Renal cortex interstitium (tissue), 11 donors: ENCODE data around the gene YY1. TPM values are rescaled to one million over a fixed set of nuclear protein-coding genes. Genes with fewer than 3 reads are reported as not detected.

Experiments
- DNase-seq, 11 donors: peaks; one replicate each; pipeline ENCODE4 v3.0.0-alpha.2; 2013; ENCODE audit warnings: low read depth in 9 of 11, low spot score in 4 of 11; ENCODE audit errors: extremely low read depth in 1 of 11
- polyA plus RNA-seq, 3 donors: library from polyadenylated mRNA; unstranded; fragments of 120-200 nt; gene quantifications; one replicate each; pipeline ENCODE4 v1.2.1, GENCODE V29; 2013; ENCODE audit not compliant: insufficient read length in 3 of 3

Gene YY1
- polyA plus RNA-seq, 3 donors: 127 to 160 (median 143) TPM

DNA sequence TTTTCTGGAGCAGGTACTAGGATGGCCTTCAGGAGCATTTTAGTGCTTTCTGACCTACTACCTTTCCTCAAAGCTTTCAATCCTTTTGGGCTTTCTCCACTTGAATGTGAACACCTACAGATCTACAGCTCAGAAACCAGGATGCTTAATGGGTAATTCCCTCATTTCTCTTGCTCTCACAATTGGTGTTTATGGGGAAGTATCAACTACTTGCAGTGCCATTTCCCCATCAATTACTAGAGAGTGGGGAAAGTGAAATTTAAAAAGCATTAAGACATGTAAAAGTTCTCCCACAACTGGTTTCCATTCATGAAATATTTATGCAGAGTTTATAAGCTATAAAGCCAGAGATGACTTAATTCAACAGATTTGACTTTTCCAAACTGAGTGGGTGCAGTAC is 2.1 kb upstream of the YY1 start:
- DNase-seq: no peak

DNA sequence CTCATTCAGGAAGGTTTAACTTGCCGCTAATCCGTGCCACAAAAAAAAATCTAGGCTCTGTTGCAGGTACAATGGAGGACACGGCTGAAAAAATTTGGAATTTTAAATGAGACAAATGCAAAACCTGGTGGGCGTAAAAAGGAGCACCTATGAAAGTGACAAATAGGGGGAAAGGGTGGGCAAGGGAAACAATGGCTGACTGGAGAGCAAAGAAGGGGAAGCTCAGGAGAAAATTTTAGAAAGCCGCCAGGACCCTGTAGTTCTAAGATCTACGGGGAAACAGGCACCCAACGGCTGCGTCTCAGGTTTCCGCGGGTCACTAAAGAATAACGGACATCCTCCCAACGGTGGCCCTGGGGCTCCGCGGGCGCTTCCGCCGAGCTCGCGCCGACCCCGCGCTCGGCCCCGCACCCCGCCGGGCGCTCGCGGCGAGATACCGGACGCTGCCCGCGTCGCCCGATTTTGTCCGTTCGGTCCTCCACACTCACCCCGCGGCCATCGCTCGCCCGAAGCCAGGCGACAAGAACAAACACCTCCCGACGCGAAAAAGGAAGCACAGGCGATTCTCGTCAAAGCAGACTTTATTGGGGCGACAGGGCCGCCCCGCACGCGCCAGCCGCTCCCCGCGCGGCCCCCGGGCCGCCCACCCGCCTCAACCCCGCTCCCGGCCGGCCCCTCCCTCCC is 1.1 kb upstream of the YY1 start:
- DNase-seq: peak in 1 of 11 donors; percentile 33

DNA sequence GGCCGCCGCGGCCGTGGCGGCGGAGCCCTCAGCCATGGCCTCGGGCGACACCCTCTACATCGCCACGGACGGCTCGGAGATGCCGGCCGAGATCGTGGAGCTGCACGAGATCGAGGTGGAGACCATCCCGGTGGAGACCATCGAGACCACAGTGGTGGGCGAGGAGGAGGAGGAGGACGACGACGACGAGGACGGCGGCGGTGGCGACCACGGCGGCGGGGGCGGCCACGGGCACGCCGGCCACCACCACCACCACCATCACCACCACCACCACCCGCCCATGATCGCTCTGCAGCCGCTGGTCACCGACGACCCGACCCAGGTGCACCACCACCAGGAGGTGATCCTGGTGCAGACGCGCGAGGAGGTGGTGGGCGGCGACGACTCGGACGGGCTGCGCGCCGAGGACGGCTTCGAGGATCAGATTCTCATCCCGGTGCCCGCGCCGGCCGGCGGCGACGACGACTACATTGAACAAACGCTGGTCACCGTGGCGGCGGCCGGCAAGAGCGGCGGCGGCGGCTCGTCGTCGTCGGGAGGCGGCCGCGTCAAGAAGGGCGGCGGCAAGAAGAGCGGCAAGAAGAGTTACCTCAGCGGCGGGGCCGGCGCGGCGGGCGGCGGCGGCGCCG is 381 bp downstream of the YY1 start:
- no peak for DNase-seq

DNA sequence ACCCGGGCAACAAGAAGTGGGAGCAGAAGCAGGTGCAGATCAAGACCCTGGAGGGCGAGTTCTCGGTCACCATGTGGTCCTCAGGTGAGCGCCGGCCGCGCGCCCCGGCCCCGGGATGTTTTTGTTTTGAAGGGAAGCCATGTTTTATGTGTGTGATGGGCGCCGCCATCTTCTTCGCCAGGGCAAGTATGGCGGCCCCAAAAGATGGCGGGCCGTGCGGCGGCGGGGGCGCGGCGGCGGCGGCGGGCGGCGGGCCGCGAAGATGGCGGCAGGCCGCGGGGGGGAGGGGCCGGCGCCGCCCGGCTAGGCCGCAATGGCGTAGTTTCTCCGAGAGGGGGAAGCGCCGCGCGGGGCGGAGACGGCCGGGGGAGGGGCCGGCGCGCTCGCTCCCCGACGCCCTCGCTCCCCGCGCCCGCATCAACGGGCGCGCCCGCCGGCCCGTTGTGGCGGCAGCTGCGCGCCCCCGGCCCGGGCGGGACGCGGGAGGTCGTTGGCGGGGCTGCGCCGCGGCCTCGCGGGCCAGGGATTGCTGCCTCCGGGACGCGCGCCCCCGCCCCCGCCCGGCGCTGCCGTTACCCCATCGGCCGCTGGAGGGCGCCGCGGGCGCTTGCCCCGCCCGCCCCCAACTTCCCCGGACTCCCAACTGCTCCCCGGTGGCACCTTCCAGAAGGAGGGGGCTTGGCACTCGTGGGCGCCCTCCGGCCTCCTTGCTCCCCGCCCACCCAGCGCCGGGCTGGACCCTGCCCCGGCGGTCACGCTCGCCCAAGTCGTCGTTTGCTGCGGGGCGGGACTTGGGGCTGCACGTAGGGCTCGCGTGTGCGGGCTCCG is 1.1 kb downstream of the YY1 start:
- DNase-seq: peak in 9 of 11 donors; percentile 55 to 85 (median 75)

- DNase-seq: no peak
Measured at GRCh38 chr14:100240668-100241032, 1.7 kb downstream of the YY1 start.

DNA sequence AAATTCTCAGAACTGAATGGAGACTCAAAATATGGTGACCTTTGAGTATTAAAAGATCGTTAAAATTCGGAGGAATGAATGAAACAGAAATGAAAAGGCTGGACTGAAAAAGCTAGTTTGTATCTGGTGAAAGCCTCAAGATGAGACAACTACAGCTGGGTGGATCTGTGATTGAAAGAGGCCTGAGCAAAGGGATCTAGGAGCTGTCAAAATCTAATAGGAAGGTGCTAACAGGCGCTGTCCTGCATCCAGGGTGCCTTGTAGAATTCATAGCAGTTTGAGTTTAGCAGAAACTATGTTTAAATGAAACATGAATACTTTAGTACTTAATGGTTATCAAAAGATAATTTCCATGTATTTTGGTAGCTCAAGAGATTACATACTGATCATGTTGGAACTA is 2.3 kb downstream of the YY1 start:
- no peak for DNase-seq

- DNase-seq: no peak
Measured at GRCh38 chr14:100243020-100243419, 4.1 kb downstream of the YY1 start.

DNA sequence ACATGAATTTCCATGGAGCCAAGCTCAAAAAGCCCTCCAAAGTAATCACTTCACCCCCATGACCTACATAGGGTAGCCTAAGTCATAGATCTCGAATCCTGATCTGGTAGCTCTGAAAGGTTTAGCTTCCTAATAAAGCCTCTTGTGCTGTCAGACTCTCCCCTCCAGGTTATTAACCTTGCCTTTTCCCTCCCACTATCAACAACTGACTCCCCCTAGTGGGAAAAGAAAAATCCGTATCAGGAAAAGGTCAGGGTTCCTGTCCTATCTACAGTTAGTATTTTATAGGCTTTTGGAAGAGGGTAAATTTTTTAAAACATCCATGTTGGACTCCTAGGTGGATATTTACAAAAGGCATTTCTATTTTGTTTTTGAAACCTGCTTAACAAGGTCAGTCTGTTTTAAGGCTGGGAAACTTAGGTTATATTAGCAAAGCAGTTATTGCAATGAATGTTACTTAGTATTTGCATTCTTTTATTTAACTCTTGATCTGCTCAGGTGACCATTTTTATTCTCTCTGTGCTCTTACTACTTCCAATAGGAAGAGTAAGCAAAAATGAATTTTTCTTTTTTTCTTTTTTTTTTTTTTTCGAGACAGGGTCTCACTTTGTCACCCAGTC is 8.0 kb downstream of the YY1 start:
- peak in 1 of 11 donors; percentile 34 for DNase-seq

DNA sequence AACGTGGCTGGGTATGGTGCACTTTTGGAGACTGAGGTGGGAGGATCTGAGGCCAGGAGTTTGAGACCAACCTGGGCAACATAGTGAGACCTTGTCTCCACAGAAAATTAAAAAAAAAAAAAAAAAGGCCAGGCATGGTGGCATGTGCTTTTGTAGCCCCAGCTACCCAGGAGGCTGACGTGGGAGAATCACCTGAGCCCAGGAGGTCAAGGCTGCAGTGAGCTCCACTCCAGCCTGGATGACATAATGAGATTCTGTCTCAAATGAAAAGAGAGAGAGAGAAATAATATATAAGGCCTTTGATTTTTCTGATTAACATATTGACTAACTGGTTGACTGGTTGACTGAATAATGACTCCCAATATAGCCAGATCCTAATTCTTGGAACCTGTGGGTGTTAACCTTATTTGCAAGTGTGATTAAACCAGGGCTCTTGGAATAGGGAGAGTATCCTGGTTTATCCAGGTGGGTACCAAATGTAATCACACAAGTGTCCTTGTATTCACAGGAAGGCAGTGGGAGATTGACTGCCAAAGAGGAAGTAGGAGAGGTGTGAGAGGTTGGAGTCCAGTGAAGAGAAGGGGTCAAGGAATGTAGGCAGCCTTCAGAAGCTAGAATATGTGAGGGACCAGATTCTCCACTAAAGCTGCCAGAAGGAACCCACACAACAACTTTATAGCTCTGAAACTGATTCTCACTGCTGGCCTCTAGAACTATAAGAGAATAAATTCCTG is 12.0 kb downstream of the YY1 start:
- no peak for DNase-seq

- DNase-seq: no peak
Measured at GRCh38 chr14:100252684-100253083, 13.7 kb downstream of the YY1 start.

- no peak for DNase-seq
Measured at GRCh38 chr14:100256339-100256895, 17.5 kb downstream of the YY1 start.

- DNase-seq: no peak
Measured at GRCh38 chr14:100261621-100262020, 22.7 kb downstream of the YY1 start.

DNA sequence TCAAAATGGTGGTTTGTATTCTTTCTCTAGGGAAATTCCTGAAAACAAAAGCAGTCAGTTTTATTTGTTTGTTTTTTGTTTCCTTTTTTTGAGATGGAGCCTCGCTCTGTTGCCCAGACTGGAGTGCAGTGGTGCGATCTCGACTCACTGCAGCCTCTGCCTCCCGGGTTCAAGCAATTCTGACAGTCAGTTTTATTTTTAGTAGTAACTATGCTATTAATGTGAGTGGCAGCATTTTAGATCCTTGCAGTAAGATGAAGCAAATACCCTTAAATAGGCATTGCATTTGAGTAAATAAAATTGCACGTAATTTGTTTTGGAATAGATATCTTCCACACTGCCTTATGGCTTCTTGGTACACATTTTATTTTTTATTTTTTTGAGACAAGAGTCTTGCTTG is 23.6 kb downstream of the YY1 start:
- DNase-seq: no peak

DNA sequence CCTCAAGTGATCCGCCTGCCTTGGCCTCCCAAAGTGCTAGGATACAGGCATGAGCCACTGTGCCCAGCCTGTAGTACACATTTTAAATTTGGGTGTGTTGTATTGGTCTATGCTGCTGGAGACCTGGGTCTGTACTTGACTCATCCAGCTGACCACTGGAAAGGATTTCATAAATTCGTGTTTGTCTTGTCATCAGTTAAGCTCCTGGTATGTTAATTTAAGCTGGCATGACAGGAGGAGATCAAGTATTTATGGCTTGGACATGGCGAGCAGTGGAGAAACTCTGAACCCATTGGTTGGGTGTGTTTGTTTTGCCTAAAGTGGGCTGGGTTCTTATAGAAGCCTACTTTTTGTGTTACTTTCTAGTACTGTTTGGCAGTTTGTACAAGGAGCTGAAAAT is 24.2 kb downstream of the YY1 start:
- DNase-seq: no peak

GRCh38 chr14:100267990-100268389 is 29.0 kb downstream of the YY1 start:
- DNase-seq: no peak

- DNase-seq: no peak
Measured at GRCh38 chr14:100268591-100269207, 29.8 kb downstream of the YY1 start.

DNA sequence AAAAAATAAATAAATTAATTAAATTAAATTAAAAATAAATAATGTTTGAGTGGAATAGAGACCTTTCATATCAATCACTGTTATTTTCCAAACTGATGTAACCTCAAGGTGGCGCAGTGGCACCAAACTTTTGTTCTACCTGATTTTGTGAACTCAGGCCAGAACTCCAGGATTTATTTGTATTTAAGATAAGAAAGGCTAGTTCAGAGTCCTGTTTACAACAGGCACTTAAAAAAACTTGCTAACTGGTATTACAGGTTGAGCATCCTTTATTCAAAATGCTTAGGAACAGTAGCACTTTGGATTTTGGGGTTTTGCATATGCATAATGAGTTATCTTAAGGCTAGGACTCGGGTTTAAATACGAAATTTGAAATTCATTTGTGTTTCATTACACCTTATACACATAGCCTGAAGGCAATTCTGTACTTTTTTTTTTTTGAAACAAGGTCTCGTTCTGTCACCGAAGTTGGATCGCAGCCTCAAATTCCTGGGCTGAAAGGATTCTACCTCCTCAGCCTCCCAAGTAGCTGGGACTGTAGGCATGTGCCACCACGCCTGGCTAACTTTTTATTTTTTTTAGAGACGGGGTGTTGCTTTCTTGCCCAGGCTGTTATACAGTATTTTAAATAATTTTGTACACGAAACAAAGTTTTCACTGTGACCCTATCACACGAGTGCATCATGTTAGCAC is 32.4 kb downstream of the YY1 start:
- peak in 4 of 11 donors; percentile 10 to 29 (median 19) for DNase-seq

DNA sequence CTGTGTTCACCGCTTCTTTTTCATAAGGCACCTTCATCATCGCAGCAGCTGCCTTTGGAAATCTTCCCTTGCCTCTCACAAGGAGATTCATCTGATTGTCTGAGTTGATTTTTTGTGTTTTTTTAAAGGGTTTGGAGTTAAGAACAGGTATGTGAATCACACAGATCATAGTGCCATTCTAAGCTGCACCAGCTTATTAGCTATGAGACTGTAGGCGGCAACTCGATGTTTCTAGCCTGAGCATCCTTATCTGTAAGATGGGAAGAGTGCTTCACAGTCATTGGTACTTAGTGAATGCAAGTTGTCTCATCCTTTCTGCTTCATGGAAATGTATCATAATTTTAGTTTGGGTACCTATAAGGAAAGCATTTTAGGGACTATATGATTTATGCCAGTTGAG is 35.3 kb downstream of the YY1 start:
- DNase-seq: no peak
